Non-pigmented ciliary epithelial cell (primary cell): ENCODE data around the gene NDST4.

Experiments used
- DNase-seq: peaks from one replicate; pipeline ENCODE4 v3.0.0-alpha.2; 2010; ENCODE audit warnings: low read depth

NDST4 gene

GRCh38 chr4:115113506-115114106 is at the start of gene NDST4:
NDST4 (minus strand) TSS chr4:115113620; CDS start chr4:115077036, 36,584 bp downstream.
- no peak for DNase-seq

DNA sequence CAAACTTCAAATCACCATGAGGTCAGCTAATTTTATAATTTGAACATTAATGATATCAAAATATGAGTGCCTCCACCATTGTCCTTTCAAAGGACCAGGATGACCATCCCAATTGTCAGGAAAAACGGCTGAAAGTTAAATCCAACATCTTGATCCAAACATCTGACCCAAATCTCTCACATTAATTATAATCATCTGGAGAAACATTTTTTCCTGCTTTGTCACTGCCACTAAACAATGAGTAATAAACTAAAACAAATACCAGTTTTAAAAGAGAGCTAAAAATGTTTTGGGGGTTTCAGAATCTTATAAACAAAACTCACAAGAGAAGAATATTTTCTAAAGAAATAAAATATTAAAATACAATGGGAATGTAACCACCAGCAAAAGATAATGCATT is 45.7 kb upstream of the NDST4 start:
- no peak for DNase-seq

DNA sequence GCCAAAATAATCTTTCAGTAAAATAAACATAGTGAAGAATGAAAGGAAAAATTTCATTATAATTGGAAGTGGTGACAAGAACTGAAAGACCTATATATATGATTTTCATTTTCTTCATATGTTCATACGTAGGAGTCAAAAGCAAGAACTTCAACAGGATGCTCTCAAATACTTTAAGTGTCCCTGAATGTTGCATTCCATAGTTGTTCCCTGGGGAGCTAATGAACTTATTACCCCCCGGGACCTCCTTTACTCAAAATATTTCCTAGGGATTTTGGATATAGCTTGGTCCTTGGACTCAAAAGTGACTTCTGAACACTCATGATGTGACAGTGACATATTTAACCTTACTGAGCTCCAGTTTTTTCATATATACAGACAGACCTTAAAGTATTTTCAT is 44.9 kb upstream of the NDST4 start:
- DNase-seq = no peak

DNA sequence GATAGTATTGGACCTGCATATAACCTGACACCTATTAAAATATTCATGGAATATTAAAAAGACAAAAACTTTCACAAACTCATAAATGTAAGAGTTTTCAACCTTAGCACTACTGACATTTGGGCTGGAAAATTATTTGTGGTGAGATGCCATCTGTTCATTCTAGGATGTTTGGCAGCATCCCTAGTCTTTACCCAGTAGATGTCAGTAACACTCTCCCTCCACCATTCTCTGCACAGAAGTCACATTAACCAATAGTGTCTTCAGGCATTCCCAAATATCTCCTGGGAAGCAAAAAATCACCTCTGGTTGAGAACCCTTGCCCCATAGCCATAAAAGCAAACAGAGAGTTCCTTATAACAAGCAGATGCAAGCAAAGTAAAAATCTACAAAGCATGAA is 41.4 kb upstream of the NDST4 start:
- DNase-seq = no peak

DNA sequence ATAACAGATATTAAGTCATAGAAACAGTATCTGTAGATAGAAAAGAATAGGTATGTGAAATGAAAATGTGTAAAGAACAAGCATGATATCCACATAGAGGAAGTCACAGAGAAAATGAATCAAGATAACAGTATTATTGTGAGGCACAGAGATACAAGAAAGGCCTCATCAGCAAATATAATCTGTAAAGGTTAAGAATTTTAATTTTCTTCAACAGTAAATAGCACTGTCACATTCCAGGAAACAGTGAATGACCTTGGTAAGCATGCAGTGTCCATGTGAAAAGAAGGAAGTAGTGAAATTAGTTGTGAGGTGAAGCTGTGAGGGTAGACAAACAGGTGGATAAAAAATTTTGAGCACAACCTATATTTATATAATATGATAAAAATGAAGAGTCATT is 39.5 kb upstream of the NDST4 start:
- DNase-seq = no peak

GRCh38 chr4:115152081-115152480 is 38.7 kb upstream of the NDST4 start:
- DNase-seq = no peak

DNA sequence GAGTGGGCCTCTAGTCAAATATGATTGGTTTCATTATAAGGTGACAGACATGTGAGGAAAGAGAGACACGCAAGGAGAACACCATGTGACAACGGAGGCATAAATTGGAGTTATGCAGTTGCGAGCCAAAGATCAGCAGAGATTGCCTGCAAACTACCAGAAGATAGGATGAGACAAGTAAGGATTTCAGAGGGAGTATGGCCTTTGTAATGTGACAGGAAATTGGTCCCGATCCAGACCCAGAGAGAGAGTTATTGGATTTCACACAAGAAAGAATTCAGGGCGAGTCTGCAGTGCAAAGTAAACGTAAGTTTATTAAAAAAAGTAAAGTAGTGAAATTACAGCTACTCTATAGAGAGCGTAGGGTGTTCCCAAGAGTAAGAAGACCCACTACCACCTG is 35.7 kb upstream of the NDST4 start:
- no peak for DNase-seq

DNA sequence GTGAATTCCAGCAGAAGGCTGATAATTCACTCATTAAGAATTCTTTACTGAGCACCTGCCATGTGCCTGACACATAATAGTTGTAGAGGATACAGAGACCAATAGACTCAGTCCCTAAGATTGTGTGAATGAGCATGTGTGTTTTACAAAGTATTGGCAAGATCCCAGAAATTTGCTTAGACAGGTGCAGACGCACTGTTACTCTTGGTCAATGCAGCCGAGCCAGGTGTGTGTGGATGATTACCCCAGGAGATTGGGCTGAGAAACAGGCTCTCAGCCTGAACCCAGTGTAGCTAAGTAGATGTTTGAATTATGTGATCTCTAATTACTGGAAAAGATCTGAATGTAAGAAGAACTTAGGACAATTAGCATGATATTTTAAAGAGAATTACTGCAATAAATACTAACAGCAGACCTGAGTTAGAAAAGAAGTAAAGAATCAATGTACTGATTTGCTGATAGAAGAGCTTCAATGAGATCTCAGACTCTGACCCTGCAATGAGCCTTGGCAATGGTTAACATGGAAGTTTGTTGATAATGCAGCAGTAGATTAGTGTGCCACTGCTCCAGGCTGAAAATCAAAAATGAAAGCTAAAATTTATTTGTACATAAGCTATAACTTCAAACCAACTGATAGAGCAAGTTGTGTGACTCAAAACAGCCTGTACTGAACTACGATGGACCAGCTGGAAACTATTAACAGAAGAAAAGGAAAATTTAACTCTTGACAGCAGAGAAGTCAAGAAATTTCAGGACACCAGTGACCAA is 32.2 kb upstream of the NDST4 start:
- DNase-seq = no peak

DNA sequence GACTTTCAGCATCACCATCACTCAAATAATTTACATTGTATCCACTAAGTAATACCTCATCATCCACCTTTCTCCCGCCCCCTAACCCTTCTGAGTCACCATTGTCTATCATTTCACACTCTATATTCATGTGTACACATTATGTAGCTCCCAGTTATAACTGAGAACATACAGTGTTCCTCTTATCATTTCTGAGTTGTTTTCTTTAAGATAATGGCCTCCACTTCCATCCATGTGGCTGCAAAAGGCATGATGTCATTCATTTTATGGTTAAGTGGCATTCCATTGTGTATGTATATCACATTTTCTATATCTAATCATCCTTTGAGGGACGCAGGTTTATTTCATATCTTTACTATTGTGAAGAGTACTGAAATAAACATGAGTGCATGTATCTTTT is 14.6 kb upstream of the NDST4 start:
- DNase-seq = no peak

- DNase-seq = no peak
Observed at GRCh38 chr4:115126491-115126890, 13.1 kb upstream of the NDST4 start.

DNA sequence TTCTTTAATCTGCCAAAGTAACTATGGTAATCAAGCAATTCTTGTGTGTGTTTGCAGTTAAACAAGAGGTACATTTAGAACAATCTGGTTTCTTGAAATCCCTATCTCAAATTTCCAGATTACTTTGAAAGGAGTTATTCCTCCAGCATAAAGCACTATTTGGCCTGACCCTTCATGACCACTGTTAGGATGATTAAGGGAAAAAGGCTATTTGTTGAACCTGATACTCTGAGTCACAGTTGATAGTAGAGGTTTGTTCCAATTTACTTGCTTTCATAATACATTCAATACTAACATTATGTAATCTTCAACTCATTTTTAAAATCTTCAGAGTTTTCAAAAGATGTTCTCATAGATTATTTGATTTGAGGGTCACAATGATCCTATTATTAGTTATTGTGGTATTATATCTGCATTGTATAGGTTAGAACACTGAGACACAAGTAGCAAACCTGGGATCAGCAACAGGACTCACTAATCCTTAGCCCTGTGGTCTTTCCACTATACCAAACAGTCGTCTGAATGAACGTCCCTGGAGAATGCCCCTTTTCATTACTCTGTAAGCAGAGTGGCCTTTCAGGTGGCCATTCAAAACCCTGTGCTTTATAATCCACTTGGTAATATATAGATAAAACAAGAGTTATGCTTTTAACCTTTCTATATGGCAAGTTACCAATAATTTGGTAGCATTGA is 8.1 kb upstream of the NDST4 start:
- DNase-seq = no peak

DNA sequence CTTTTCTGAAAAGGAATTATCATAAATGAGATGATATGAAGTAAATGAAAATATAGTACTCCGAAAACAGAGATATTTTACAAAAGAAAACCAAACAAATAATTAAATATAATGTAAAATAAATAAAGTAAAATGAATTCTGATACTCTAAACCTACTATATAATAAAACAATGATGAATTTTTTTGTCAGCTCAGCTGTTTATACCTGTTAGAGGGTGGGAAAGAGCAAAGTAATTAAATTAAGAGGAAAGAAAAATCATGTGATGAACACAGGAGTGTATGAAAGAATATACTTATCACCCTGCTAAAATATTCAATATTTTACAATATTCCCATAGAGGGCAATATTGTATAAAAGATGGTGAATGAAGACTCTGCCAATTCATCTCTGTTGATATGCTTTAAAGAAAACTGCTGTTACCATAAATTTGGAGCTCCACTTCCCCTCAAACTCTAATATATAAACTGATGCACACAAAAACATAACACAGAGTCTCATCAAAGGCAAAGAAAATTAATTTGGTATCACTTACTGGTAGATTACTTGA is 6.5 kb upstream of the NDST4 start:
- DNase-seq = no peak

DNA sequence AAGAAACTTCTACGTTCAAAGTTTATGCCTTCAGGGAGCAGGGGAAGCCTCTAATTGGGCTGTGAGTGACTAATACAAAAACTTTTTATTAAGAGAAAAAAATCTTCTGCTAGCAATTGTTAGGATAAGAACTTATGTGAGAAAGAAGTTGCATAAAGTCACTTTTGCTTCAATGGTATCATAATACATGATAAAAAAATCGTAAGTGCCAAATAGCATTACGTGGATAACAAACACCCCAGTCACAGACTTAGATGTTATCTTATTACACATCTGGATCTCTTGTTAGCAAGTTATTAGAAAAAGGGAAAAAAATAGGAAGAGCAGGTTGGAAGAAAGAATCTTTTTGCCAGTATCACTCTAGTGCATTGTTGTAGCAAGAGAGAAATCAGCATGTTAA is 4.2 kb upstream of the NDST4 start:
- no peak for DNase-seq

DNA sequence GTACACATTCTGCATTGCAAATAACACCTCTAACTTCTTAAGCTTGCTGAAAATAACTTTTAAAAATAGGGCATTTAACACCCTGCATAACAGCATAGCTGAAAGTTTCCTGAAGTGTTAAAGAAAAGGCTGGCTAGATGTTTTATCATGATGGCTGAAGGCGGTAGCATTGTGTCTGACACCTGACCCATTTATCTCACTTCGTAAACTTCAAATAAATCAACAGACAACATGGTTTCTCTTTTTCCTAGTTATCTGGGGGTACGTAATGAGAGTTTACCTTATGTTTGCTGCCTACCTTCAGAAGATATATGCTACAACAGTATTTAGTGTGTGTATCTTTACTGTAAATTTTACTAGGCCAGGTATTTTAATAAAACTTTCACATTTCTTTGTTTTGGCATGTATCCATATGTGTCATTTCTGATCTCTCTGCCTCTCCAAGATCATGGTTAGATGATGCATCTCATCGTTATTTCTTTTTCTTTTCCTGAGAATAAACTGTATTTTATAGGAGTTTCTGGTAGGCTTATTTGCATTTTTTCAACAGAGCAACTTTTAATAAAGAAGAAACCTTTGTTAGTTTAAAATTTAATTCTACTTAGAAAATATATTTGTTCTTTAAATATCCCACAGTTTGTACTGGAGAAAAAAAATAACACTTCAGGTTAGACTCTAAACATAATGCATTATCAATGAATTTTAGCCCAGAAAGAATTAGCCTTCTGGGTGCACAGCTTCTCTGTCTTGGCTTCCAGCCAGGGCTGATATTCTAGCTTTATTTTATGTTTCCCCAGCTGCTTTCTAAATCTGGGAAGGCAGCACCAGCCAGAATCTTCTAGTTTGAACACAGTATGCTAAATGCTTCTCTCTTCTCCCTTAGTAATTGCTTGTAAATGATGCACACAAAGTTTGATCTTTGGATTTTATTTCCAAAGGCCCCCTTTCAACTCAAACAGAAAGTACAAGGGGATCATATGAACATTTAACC is 2.9 kb downstream of the NDST4 start:
- no peak for DNase-seq

GRCh38 chr4:115108850-115109249 is 4.6 kb downstream of the NDST4 start:
- DNase-seq = no peak

DNA sequence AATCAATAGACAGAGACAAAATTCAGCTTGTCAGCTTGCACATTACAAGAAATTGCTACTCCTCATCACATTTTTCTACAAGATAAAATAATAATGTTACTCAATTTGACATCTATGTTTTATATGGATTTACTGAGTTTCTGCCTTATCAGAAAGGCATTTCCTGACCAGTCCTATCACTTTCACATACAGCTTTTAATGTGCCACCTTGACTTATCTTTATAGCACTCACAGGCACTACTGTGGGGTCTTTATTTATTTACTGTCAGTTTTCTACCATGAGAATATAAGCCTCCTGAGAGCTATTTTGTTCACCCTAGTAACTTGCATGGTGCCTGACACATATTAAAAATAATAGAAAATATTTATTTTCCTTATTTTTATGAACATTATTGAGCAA is 6.0 kb downstream of the NDST4 start:
- no peak for DNase-seq

DNA sequence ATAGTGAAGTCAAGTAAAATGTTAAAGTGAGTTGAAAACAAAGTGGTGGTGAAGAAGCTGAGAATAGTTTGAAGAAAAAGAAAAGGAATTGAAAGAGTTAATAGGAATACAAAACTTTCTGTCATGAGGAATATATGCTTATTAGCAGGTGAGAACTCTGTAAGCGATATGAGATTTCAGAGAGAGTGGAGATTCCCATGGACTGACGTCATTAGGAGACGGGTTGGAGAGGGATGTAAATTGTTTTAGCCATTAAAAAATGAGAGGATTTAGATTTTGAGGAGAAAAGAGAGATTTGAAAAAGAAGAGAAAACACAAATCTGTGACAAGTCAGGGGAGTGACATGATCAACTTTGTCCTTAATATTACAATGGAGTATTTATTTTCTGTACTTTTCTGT is 11.7 kb downstream of the NDST4 start:
- DNase-seq = no peak

DNA sequence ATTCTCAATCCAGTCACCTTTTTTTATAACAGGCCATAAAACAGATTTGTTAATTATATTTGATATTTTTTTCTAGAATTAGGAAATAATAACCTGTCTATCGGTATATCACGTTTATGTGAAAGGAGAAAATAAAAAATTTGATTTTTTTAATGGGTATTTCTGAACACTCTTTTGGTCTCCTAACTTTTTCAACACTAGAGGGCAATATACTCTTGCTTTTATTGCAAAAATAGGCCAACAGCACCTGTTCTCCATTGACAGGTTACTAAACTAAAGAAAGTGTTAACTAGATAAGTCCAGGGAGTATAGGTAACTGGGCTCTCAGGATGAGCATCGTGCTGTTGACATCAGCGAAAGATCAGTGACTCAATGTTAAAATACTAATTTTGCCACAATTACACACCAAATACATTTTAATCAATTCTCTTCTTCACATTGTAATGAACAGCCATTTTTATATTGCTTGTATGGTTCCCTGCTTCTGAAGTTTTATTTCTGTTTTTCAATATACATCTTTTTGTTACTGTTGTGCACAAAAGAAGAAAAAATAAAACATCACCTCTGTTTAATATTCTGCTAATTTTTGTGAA is 22.8 kb downstream of the NDST4 start:
- no peak for DNase-seq

- DNase-seq = no peak
Observed at GRCh38 chr4:115082633-115083032, 30.8 kb downstream of the NDST4 start.

- no peak for DNase-seq
Observed at GRCh38 chr4:115076691-115077090, 36.7 kb downstream of the NDST4 start.

- DNase-seq = no peak
Observed at GRCh38 chr4:115058533-115058932, 54.9 kb downstream of the NDST4 start.
